Endothelial cell (in vitro differentiated cells): ENCODE data around the gene AGBL5. TPM values are rescaled to one million over a fixed set of nuclear protein-coding genes. Genes with fewer than 3 reads are reported as not detected.
"Not testable (repeated sequence)": the region's sequence is repeated elsewhere in the genome, so short reads cannot be mapped to it uniquely, and the experiment has no call there.

ENCODE experiments used
- DNase-seq: peaks from one replicate; pipeline ENCODE4 v3.0.0; 2021; ENCODE audit warnings: low spot score
- H3K27ac Mint-ChIP-seq: one replicate; pipeline ENCODE4 v1.8.0; 2021; ENCODE audit warnings: mixed read lengths, inconsistent platforms; ENCODE audit not compliant: unreplicated experiment
- H3K27me3 Mint-ChIP-seq: one replicate; pipeline ENCODE4 v1.8.0; 2021; ENCODE audit warnings: mild to moderate bottlenecking, moderate library complexity, mixed read lengths, inconsistent platforms; ENCODE audit not compliant: unreplicated experiment
- H3K36me3 Mint-ChIP-seq: one replicate; pipeline ENCODE4 v1.8.0; 2021; ENCODE audit warnings: mild to moderate bottlenecking, low read depth, mixed read lengths, inconsistent platforms; ENCODE audit not compliant: unreplicated experiment
- H3K4me1 Mint-ChIP-seq: one replicate; pipeline ENCODE4 v1.8.0; 2021; ENCODE audit warnings: mild to moderate bottlenecking, mixed read lengths, inconsistent platforms; ENCODE audit not compliant: unreplicated experiment
- H3K4me3 Mint-ChIP-seq: one replicate; pipeline ENCODE4 v1.8.0; 2021; ENCODE audit warnings: mild to moderate bottlenecking, mixed read lengths, inconsistent platforms; ENCODE audit not compliant: unreplicated experiment
- H3K9me3 Mint-ChIP-seq: one replicate; pipeline ENCODE4 v1.8.0; 2021; ENCODE audit warnings: mixed read lengths, inconsistent platforms; ENCODE audit not compliant: unreplicated experiment
- CTCF ChIP-seq: fragments of 200-600 bp; sonication (generic); IDR thresholded peaks from one replicate; pipeline ENCODE4 v1.5.0; 2021; ENCODE audit warnings: antibody characterized with exemption; ENCODE audit not compliant: unreplicated experiment
- total RNA-seq: library from RNA; stranded (reverse); fragmentation: NEBNext Ultra II Directional; extraction: Animal tissue kit (Norgen Biotek cat#: 25700); gene quantifications from one replicate; pipeline ENCODE4 v1.2.1, GENCODE V29; 2021; ENCODE audit not compliant: unreplicated experiment

AGBL5 gene
- total RNA-seq, 1 donor from 2014 or later, result 32.5 TPM

GRCh38 chr2:27118525-27119329, 67.3 kb downstream of the AGBL5 start, which contains the start of gene CGREF1:
CGREF1 (minus strand) TSS chr2:27119128; CDS start chr2:27104366, 14,762 bp downstream.
- Mint-ChIP-seq H3K36me3 (peaks cover 8% of the 10 kb centered on the region), H3K27ac (no peak within 1 kb of the TSS), H3K9me3 (no peaks in the 10 kb centered on the region), H3K4me1 (peaks cover 11% of the 10 kb centered on the region), H3K27me3 (peaks cover 15% of the 10 kb centered on the region), H3K4me3 (peak within 1 kb of the TSS; percentile 67)
- no peak for TF ChIP-seq CTCF
- peak; percentile 18 for DNase-seq

DNA sequence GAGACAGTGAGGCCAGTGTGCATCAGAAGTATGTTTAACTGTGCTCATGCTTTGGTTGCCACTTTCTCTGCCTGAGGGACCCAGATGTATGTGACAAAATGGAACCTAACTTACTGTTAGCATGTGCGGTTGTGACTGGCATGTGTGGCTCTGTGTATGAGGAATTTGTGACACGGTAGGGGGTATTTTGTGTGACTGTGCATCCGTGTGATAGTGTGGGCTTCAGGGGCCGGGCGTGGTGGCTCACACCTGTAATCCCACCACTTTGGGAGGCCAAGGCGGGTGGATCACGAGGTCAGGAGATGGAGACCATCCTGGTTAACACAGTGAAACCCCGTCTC, 67.8 kb downstream of the AGBL5 start:
- peak overlapping the region; percentile 67 for H3K4me3 Mint-ChIP-seq
- not testable (repeated sequence) for H3K36me3 Mint-ChIP-seq, H3K27ac Mint-ChIP-seq, H3K9me3 Mint-ChIP-seq, DNase-seq
- peaks cover 17% of the 10 kb centered on the region for H3K27me3 Mint-ChIP-seq
- H3K4me1 Mint-ChIP-seq, result peaks cover 11% of the 10 kb centered on the region

Other genes with a start within 250 kb of the AGBL5 start
- 0.23 TPM for gene DPYSL5, start 203.5 kb upstream of the AGBL5 start, total RNA-seq
- gene MAPRE3, start 81.0 kb upstream of the AGBL5 start, total RNA-seq, result 4.1 TPM
- 55.3 TPM for gene TMEM214, start 18.7 kb upstream of the AGBL5 start, total RNA-seq
- gene OST4, start 20.0 kb downstream of the AGBL5 start, total RNA-seq, result 379 TPM
- gene EMILIN1, start 26.9 kb downstream of the AGBL5 start, total RNA-seq, result 2.1 TPM
- 1.4 TPM for gene KHK, start 35.1 kb downstream of the AGBL5 start, total RNA-seq
- gene CGREF1, start 67.5 kb downstream of the AGBL5 start, total RNA-seq, result not detected
- gene ABHD1, start 72.1 kb downstream of the AGBL5 start, total RNA-seq, result 0.31 TPM
- gene PREB, start 83.0 kb downstream of the AGBL5 start, total RNA-seq, result 42.9 TPM
- not detected for gene PRR30, start 87.7 kb downstream of the AGBL5 start, total RNA-seq
- gene TCF23, start 97.3 kb downstream of the AGBL5 start, total RNA-seq, result not detected
- 89.9 TPM for gene ATRAID, start 160.4 kb downstream of the AGBL5 start, total RNA-seq
- 63.0 TPM for gene SLC5A6, start 160.6 kb downstream of the AGBL5 start, total RNA-seq
- gene CAD, start 165.7 kb downstream of the AGBL5 start, total RNA-seq, result 49.4 TPM
- gene SLC30A3, start 211.4 kb downstream of the AGBL5 start, total RNA-seq, result not detected
- not detected for gene DNAJC5G, start 223.8 kb downstream of the AGBL5 start, total RNA-seq
- not detected for gene TRIM54, start 230.8 kb downstream of the AGBL5 start, total RNA-seq